ENCODE results near the gene BSN. TPM values are rescaled to one million over a fixed set of nuclear protein-coding genes. Genes with fewer than 3 reads are reported as not detected.

The BSN gene
- total RNA-seq, 2 donors from 2014 or later, result 0.17 to 0.21 TPM

DNA sequence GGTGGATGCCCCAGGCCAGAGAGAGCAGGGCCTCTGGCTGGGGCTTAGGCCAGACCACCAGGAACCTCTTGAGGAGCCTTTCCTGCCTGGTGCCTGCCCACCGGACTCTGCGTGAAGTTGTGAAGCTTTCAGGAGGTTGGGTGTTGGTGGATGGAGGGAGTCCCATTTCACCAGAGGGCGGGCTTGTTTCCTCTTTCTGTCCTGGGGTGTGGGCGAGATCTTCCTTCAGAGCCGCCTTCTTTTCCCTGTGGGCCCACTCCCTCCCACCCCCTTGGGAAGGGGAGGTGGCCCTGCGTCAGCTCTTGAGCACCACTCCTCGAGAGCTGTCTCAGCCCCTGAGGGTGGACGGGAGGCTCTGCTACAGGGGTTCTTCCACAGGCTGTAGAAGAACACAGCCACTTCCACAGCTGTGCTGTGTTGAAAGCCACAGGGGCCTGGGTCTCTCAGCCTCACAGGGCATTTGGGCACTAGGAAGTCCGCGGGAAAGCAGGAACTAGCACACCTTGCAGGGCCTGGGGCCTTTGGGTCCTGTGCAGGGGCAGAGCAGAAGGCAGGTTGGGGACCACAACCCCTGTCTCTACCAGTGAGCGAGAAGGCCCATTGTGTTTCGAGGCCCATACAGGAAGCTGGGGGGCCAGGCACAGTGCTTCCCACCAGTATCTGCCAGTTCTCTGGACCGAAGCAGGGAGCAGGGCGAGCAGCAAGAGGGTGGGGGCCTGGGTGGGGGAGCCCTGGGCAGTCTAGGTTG, 163.1 kb downstream of the BSN start:
- H3K4me3 ChIP-seq, result no peak overlapping the region
- no peaks in the 10 kb centered on the region for H3K27me3 ChIP-seq
- no peak overlapping the region for H3K27ac ChIP-seq
- TF ChIP-seq, protein P1, sequence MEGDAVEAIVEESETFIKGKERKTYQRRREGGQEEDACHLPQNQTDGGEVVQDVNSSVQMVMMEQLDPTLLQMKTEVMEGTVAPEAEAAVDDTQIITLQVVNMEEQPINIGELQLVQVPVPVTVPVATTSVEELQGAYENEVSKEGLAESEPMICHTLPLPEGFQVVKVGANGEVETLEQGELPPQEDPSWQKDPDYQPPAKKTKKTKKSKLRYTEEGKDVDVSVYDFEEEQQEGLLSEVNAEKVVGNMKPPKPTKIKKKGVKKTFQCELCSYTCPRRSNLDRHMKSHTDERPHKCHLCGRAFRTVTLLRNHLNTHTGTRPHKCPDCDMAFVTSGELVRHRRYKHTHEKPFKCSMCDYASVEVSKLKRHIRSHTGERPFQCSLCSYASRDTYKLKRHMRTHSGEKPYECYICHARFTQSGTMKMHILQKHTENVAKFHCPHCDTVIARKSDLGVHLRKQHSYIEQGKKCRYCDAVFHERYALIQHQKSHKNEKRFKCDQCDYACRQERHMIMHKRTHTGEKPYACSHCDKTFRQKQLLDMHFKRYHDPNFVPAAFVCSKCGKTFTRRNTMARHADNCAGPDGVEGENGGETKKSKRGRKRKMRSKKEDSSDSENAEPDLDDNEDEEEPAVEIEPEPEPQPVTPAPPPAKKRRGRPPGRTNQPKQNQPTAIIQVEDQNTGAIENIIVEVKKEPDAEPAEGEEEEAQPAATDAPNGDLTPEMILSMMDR (IDR thresholded peaks at IDR 0.05), result no peak
- peaks cover 11% of the 10 kb centered on the region for H3K4me1 ChIP-seq
- intact Hi-C loops (cut with DNase I), result no loop called here
- no peaks in the 10 kb centered on the region for H3K9me3 ChIP-seq
- H3K9ac ChIP-seq (ENCODE audit: low read depth in 2 of 2, low read length in 2 of 2), result no peak overlapping the region
- DNase-seq, result no peak
- no peaks in the 10 kb centered on the region for H3K36me3 ChIP-seq

DNA sequence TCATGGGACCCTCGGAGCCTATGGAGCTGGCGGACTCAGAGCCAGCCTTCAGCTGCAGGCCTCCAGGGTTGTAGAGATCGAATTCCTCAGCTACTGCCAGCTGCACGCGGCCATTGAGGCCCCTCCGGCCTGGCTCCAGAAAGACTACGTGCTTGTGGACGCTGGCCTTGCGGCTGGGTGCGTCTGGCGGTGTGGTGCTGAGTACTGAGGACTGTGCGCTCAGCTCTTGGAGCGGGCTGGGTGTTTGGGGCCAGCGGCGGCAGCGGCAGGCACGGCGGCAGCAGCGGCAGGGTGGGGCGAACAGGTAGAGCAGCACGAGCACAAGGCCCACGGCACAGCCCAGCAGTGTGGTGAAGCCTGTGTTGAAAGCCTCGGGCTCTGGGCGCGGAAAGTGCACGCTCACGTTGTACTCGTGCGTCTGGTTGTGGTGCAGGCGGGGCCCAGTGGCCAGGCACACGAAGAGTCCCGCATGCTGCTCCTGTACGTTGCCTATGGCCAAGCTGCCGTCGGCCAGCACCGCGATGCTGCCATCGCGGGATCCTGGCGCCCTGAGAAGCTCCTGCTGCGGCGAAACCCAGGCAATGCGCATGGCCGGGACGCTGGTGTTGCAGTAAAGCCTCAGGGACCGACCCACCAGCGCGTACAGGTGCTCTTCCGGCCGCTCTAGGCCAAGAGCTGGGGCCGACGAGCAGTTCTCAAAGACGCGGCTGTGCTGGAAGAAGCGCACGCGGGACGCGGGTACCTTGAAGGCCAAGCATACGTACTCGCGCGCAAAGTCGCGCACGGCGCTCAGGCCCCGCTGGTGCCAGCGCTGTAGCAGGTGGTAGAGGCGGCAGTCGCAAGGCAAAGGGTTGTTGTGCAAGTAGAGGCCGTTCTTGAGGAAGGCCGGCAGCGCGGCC, 163.9 kb downstream of the BSN start:
- H3K27ac ChIP-seq, result no peak overlapping the region
- no peak for DNase-seq
- H3K4me3 ChIP-seq, result no peak overlapping the region
- H3K27me3 ChIP-seq, result no peaks in the 10 kb centered on the region
- TF ChIP-seq, protein P1 (IDR thresholded peaks at IDR 0.05), result no peak
- H3K4me1 ChIP-seq, result peaks cover 18% of the 10 kb centered on the region
- H3K9me3 ChIP-seq, result no peaks in the 10 kb centered on the region
- no peaks in the 10 kb centered on the region for H3K36me3 ChIP-seq
- peak overlapping the region in 1 of 2 donors; percentile 55 for H3K9ac ChIP-seq (ENCODE audit: low read depth in 2 of 2, low read length in 2 of 2)
- intact Hi-C loops (cut with DNase I), result no loop called here

DNA sequence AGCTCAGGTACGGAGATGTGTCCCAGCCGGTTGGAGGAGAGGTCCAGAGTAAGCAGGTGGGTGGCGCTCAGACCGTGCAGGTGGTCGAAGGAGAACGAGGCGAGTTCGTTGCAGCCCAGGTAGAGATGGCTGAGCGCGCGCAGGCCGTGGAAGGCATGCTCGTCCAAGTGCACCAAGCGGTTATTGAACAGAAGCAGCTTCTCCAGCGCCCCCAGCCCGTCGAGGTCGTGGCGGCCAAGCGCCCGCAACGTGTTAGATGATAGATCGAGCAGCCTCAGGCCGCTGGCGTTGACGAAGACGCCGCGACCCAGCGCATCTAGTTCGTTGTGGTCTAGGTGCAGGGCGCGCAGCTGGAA, 164.6 kb downstream of the BSN start:
- peaks cover 18% of the 10 kb centered on the region for H3K4me1 ChIP-seq
- no peak overlapping the region for H3K27ac ChIP-seq
- intact Hi-C loops (cut with DNase I), result no loop called here
- peak overlapping the region; percentile 54 for H3K4me3 ChIP-seq
- no peak for DNase-seq
- no peaks in the 10 kb centered on the region for H3K9me3 ChIP-seq
- H3K27me3 ChIP-seq, result no peaks in the 10 kb centered on the region
- TF ChIP-seq, protein P1 (IDR thresholded peaks at IDR 0.05), result no peak
- no peaks in the 10 kb centered on the region for H3K36me3 ChIP-seq
- peak overlapping the region; percentile 40 to 55 for H3K9ac ChIP-seq (ENCODE audit: low read depth in 2 of 2, low read length in 2 of 2)

DNA sequence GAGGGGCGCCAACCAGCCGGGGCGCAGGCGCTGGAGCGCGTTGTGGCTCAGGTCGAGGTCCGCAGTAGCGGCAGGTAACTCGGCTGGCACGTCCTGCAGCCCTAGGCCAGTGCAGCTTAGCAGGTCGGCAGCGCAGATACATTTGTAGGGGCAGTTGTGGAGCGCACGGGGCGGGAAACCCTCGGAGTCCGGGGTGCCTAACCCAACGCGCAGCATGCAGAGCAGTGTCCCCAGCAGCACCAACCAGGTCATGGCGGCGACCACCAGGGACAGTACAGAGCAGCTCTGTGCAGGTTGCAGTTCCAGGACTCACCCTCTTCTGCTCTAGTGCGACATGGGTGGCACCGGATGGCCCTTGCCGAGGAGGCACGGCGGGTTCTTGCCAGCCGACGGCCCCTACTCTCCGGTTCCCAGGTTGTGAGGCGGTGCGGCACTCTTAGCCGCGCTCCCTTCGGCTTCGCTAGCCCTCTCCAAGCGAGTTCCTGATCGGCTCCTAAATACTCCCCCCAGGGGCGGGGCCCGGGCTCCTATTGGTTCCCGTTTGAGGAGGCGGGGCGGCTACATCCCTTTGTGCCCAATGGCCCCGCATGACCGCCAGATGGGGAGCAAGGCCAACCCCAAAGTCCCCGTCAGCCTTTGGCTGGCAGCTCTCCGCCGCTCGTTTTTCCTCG, 165.1 kb downstream of the BSN start, which contains the start of gene AMIGO3:
Gene AMIGO3, minus strand, starts transcription at position 471 of the 671 bp plus-strand sequence. Its CDS starts 219 bp downstream, at position 252.
- TF ChIP-seq, protein P1 (IDR thresholded peaks at IDR 0.05), result peak; percentile 30
- Histone ChIP-seq H3K9ac (ENCODE audit: low read depth in 2 of 2, low read length in 2 of 2) (peak within 1 kb of the TSS; percentile 40 to 55), H3K36me3 (no peaks in the 10 kb centered on the region), H3K27ac (peak within 1 kb of the TSS; percentile 56), H3K27me3 (no peaks in the 10 kb centered on the region), H3K4me3 (peak within 1 kb of the TSS; percentile 54), H3K4me1 (peaks cover 19% of the 10 kb centered on the region), H3K9me3 (no peaks in the 10 kb centered on the region)
- intact Hi-C loops (cut with DNase I), result no loop called here
- peak; percentile 99 for DNase-seq

Other genes with a start within 250 kb of the BSN start
- 10 to 100 TPM; 40.5 to 43.9 TPM for gene USP4, start 214.4 kb upstream of the BSN start, total RNA-seq
- gene GPX1, start 196.1 kb upstream of the BSN start, total RNA-seq, result 100 to 1,000 TPM; 131 to 235 TPM
- 100 to 1,000 TPM; 499 to 506 TPM for gene RHOA, start 142.5 kb upstream of the BSN start, total RNA-seq
- gene TCTA, start 142.1 kb upstream of the BSN start, total RNA-seq, result 10 to 100 TPM; 35.0 to 37.6 TPM
- 10 to 100 TPM; 20.6 to 24.5 TPM for gene AMT, start 132.0 kb upstream of the BSN start, total RNA-seq
- 1 to 10 TPM; 5.5 to 6.6 TPM for gene NICN1, start 125.2 kb upstream of the BSN start, total RNA-seq
- gene DAG1, start 84.2 kb upstream of the BSN start, total RNA-seq, result 100 to 1,000 TPM in 1 of 2 donors, 10 to 100 TPM in 1; 81.7 to 107 TPM
- 100 to 1,000 TPM; 151 to 278 TPM for gene APEH, start 119.9 kb downstream of the BSN start, total RNA-seq
- gene MST1, start 135.0 kb downstream of the BSN start, total RNA-seq, result 10 to 100 TPM; 27.7 to 49.9 TPM
- 10 to 100 TPM; 36.4 to 39.3 TPM for gene RNF123, start 135.1 kb downstream of the BSN start, total RNA-seq
- gene AMIGO3, start 165.2 kb downstream of the BSN start, total RNA-seq, result under 1 TPM in 1 of 2 donors, not detected in 1; 0.16 TPM
- 100 to 1,000 TPM in 1 of 2 donors, 10 to 100 TPM in 1; 59.6 to 127 TPM for gene GMPPB, start 169.5 kb downstream of the BSN start, total RNA-seq
- 10 to 100 TPM; 26.8 to 33.7 TPM for gene IP6K1, start 232.1 kb downstream of the BSN start, total RNA-seq
- gene CDHR4, start 245.4 kb downstream of the BSN start, total RNA-seq, result not detected
- gene INKA1, start 248.8 kb downstream of the BSN start, total RNA-seq, result under 1 TPM; 0.57 to 0.88 TPM

Measured in colonic mucosa (tissue), 4 donors.